GM21390 (cell line): ENCODE results near the gene TMEM14A.

Experiments
- ATAC-seq: cut with Tn5 transposase; IDR thresholded peaks from one replicate; pipeline ENCODE4 v1.9.1; 2021; ENCODE audit not compliant: unreplicated experiment

TMEM14A gene

GRCh38 chr6:52733172-52733571 lies 62.3 kb downstream of the TMEM14A start:
- no peak for ATAC-seq

GRCh38 chr6:52734072-52734471 lies 63.2 kb downstream of the TMEM14A start:
- no peak for ATAC-seq

GRCh38 chr6:52735071-52735470 lies 64.2 kb downstream of the TMEM14A start:
- ATAC-seq, result no peak

GRCh38 chr6:52736145-52736544 lies 65.2 kb downstream of the TMEM14A start:
- ATAC-seq, result no peak
